Measurements from ENCODE around the gene CDKL5.

CDKL5 gene

GRCh38 chrX:18457000-18457399 is 31.6 kb downstream of the CDKL5 start:
- no peak for DNase-seq (ENCODE audit: low spot score)

- no peak for DNase-seq (ENCODE audit: low spot score)
Observed at GRCh38 chrX:18461431-18461830, 36.0 kb downstream of the CDKL5 start.

GRCh38 chrX:18464499-18464898 is 39.1 kb downstream of the CDKL5 start:
- no peak for DNase-seq (ENCODE audit: low spot score)

- DNase-seq (ENCODE audit: low spot score): no peak
Observed at GRCh38 chrX:18465051-18465450, 39.6 kb downstream of the CDKL5 start.

- DNase-seq (ENCODE audit: low spot score): no peak
Observed at GRCh38 chrX:18468599-18468998, 43.2 kb downstream of the CDKL5 start.

- DNase-seq (ENCODE audit: low spot score): no peak
Observed at GRCh38 chrX:18471296-18471695, 45.9 kb downstream of the CDKL5 start.

- DNase-seq (ENCODE audit: low spot score): no peak
Observed at GRCh38 chrX:18490806-18491555, 65.6 kb downstream of the CDKL5 start.

- DNase-seq (ENCODE audit: low spot score): no peak
Observed at GRCh38 chrX:18491587-18492340, 66.4 kb downstream of the CDKL5 start.

- DNase-seq (ENCODE audit: low spot score): no peak
Observed at GRCh38 chrX:18534949-18535348, 109.5 kb downstream of the CDKL5 start.

GRCh38 chrX:18537068-18537467 is 111.7 kb downstream of the CDKL5 start:
- no peak for DNase-seq (ENCODE audit: low spot score)

GRCh38 chrX:18537524-18537923 is 112.1 kb downstream of the CDKL5 start:
- no peak for DNase-seq (ENCODE audit: low spot score)

GRCh38 chrX:18542131-18542530 is 116.7 kb downstream of the CDKL5 start:
- DNase-seq (ENCODE audit: low spot score): no peak

GRCh38 chrX:18542905-18543304 is 117.5 kb downstream of the CDKL5 start:
- DNase-seq (ENCODE audit: low spot score): no peak

GRCh38 chrX:18543738-18544137 is 118.3 kb downstream of the CDKL5 start:
- no peak for DNase-seq (ENCODE audit: low spot score)

- no peak for DNase-seq (ENCODE audit: low spot score)
Observed at GRCh38 chrX:18545771-18546170, 120.4 kb downstream of the CDKL5 start.

- DNase-seq (ENCODE audit: low spot score): no peak
Observed at GRCh38 chrX:18548996-18549395, 123.6 kb downstream of the CDKL5 start.

- DNase-seq (ENCODE audit: low spot score): no peak
Observed at GRCh38 chrX:18549643-18550042, 124.2 kb downstream of the CDKL5 start.

- DNase-seq (ENCODE audit: low spot score): no peak
Observed at GRCh38 chrX:18557879-18558278, 132.5 kb downstream of the CDKL5 start.

GRCh38 chrX:18558799-18559198 is 133.4 kb downstream of the CDKL5 start:
- no peak for DNase-seq (ENCODE audit: low spot score)

GRCh38 chrX:18561020-18561419 is 135.6 kb downstream of the CDKL5 start:
- no peak for DNase-seq (ENCODE audit: low spot score)

GRCh38 chrX:18565727-18566126 is 140.3 kb downstream of the CDKL5 start:
- no peak for DNase-seq (ENCODE audit: low spot score)

GRCh38 chrX:18566748-18567147 is 141.3 kb downstream of the CDKL5 start:
- no peak for DNase-seq (ENCODE audit: low spot score)

GRCh38 chrX:18573556-18573955 is 148.1 kb downstream of the CDKL5 start:
- DNase-seq (ENCODE audit: low spot score): no peak

GRCh38 chrX:18574591-18574990 is 149.2 kb downstream of the CDKL5 start:
- DNase-seq (ENCODE audit: low spot score): peak; percentile 16

Data from cerebellar cortex (tissue), 1 donor.